ENCODE measurements around the gene CAPZB.

GRCh38 chr1:19455353-19455752 lies 30.0 kb downstream of the CAPZB start:
- TF ChIP-seq CTCF (IDR thresholded peaks at IDR 0.05; ENCODE audit: low read depth, low read length) (no peak), POLR2A (IDR thresholded peaks at IDR 0.05; ENCODE audit: extremely low read depth, insufficient read length) (no peak), MAX (IDR thresholded peaks at IDR 0.05; ENCODE audit: low read depth, low read length) (no peak), MYC (IDR thresholded peaks at IDR 0.05; ENCODE audit: low read depth, low read length) (no peak)

Measured in NB4 (cell line).